Stomach (tissue), 9 donors: Measurements from ENCODE around the gene THSD4. TPM values are rescaled to one million over a fixed set of nuclear protein-coding genes. Genes with fewer than 3 reads are reported as not detected.

Experiments used
- DNase-seq, 2 donors: peaks; one replicate each; pipeline versions ENCODE4 v3.0.0 to v3.0.0-alpha.2; 2013 to 2019
- H3K27ac ChIP-seq, 5 donors: fragments of 200-600 bp in 4 of 5; sonication (generic) in 4 of 5; one replicate each; pipeline ENCODE4 v1.5.1; 2013 to 2019; ENCODE audit warnings: mild to moderate bottlenecking in 1 of 5, moderate library complexity in 1 of 5
- H3K27me3 ChIP-seq, 3 donors: fragments of 200-600 bp; sonication (generic); one replicate each; pipeline ENCODE4 v1.5.1; 2017 to 2019; ENCODE audit warnings: mixed run types in 1 of 3
- H3K36me3 ChIP-seq, 4 donors: fragments of 200-600 bp; sonication (generic); 1 replicate in 3 of 4; 2 replicates in 1 of 4; pipeline ENCODE4 v1.5.1; 2016 to 2019
- H3K4me1 ChIP-seq, 4 donors: fragments of 200-600 bp; sonication (generic); one replicate each; pipeline ENCODE4 v1.5.1; 2016 to 2019
- H3K4me3 ChIP-seq, 4 donors: fragments of 200-600 bp; sonication (generic) in 3 of 4; one replicate each; pipeline ENCODE4 v1.5.1; 2016 to 2019; ENCODE audit warnings: mild to moderate bottlenecking in 1 of 4
- H3K9me3 ChIP-seq, 4 donors: fragments of 200-600 bp; sonication (generic); one replicate each; pipeline ENCODE4 v1.5.1; 2016 to 2019
- CTCF ChIP-seq, 7 experiments: fragments of 450-650 bp in 4 of 7; fragments of 200-600 bp in 3 of 7; sonication (generic) in 3 of 7; IDR thresholded peaks; one replicate each; pipeline ENCODE4 v1.5.1; 2016 to 2019; ENCODE audit warnings: antibody characterized with exemption in 7 of 7, control low read depth in 2 of 7, mild to moderate bottlenecking in 1 of 7
- EP300 ChIP-seq: sonication (generic); formaldehyde crosslinking; IDR thresholded peaks from one replicate; pipeline ENCODE4 v1.6.1; 2017; ENCODE audit warnings: antibody characterized with exemption
- POLR2A ChIP-seq, 4 donors: fragments of 450-650 bp; IDR thresholded peaks; one replicate each; pipeline ENCODE4 v1.6.1; 2016; ENCODE audit warnings: antibody characterized with exemption in 4 of 4, control low read depth in 2 of 4, mild to moderate bottlenecking in 1 of 4, moderate library complexity in 1 of 4
- POLR2AphosphoS5 ChIP-seq, 3 donors: sonication (generic); formaldehyde crosslinking; IDR thresholded peaks; one replicate each; pipeline ENCODE4 v1.6.1; 2016; ENCODE audit warnings: antibody characterized with exemption in 3 of 3
- WGBS, 5 donors: extraction: QIAGEN DNeasy Blood & Tissue Kit in 3 of 5; methylation state at CpG; one replicate each; pipeline versions ENCODE4 v1.1.5 to v1.1.7; 2013 to 2018; 5-methylcytosine and 5-hydroxymethylcytosine counted together
- intact Hi-C: fragments of 100-400 bp; cut with DNase I; formaldehyde crosslinking; loops from one replicate; pipeline ENCODE4 v1.15.1; 2023; ENCODE audit warnings: low total_unique reads
- polyA plus RNA-seq, 3 donors: library from polyadenylated mRNA; stranded (reverse); fragments of 200-250 nt; gene quantifications; one replicate each; pipeline ENCODE4 v1.2.3, GENCODE V29; 2013
- total RNA-seq, 5 donors: library from RNA; depleted of rRNA; stranded (reverse); fragments of >200 nt; gene quantifications; one replicate each; pipeline versions ENCODE4 v1.1.0 to v1.2.3, GENCODE V29; 2014 to 2016
- donor health status: healthy with polysubstance abuse.
- donor health status: Bipolar disorder and iron deficiency.
- donor health status: healthy.

The THSD4 gene
- total and polyA plus RNA-seq, 8 donors: 1.8 to 79.4 (median 22.0) TPM

GRCh38 chr15:71564217-71564616 lies 448.9 kb downstream of the THSD4 start:
- Histone ChIP-seq H3K27me3 (no peaks in the 10 kb centered on the region), H3K4me3 (no peak overlapping the region), H3K4me1 (peaks cover 0 to 11% (median 2%) of the 10 kb centered on the region in 4 donors), H3K9me3 (no peaks in the 10 kb centered on the region), H3K36me3 (no peaks in the 10 kb centered on the region), H3K27ac (no peak overlapping the region)
- intact Hi-C loops: no loop called here
- TF ChIP-seq POLR2AphosphoS5 (IDR thresholded peaks at IDR 0.05) (no peak), CTCF (IDR thresholded peaks at IDR 0.05) (no peak), EP300 (no peak), POLR2A (IDR thresholded peaks at IDR 0.05) (no peak)
- DNase-seq: no peak
- WGBS, 5 donors: 0 to 45% (median 0%) methylated on average over 1 of the region's 1 CpG

GRCh38 chr15:71565006-71565405 lies 449.7 kb downstream of the THSD4 start:
- 79 to 100% (median 94%) methylated on average over 1 of the region's 1 CpG for WGBS, 5 donors
- TF ChIP-seq CTCF (IDR thresholded peaks at IDR 0.05) (no peak), POLR2A (IDR thresholded peaks at IDR 0.05) (no peak), POLR2AphosphoS5 (IDR thresholded peaks at IDR 0.05) (no peak), EP300 (no peak)
- no peaks in the 10 kb centered on the region for H3K27me3 ChIP-seq
- no peak overlapping the region for H3K27ac ChIP-seq
- H3K36me3 ChIP-seq: no peaks in the 10 kb centered on the region
- H3K4me3 ChIP-seq: no peak overlapping the region
- DNase-seq: no peak
- no peaks in the 10 kb centered on the region for H3K9me3 ChIP-seq
- peaks cover 0 to 11% (median 2%) of the 10 kb centered on the region in 4 donors for H3K4me1 ChIP-seq
- intact Hi-C loops: no loop called here

- peak in 1 of 2 donors; percentile 47 for DNase-seq
- no peaks in the 10 kb centered on the region for H3K9me3 ChIP-seq
- intact Hi-C loops: no loop called here
- no peak overlapping the region for H3K4me3 ChIP-seq
- H3K36me3 ChIP-seq: no peaks in the 10 kb centered on the region
- no peak for TF ChIP-seq POLR2AphosphoS5 (IDR thresholded peaks at IDR 0.05)
- no peak for TF ChIP-seq EP300
- TF ChIP-seq CTCF (IDR thresholded peaks at IDR 0.05): no peak
- no peak for TF ChIP-seq POLR2A (IDR thresholded peaks at IDR 0.05)
- H3K4me1 ChIP-seq: peaks cover 0 to 11% (median 2%) of the 10 kb centered on the region in 4 donors
- H3K27ac ChIP-seq: peak overlapping the region in 2 of 5 donors; percentile 7 to 29
- WGBS, 5 donors: 26 to 50% (median 36%) methylated on average over 3 of the region's 3 CpGs
- H3K27me3 ChIP-seq: no peaks in the 10 kb centered on the region
Observed at GRCh38 chr15:71565631-71566160, 450.4 kb downstream of the THSD4 start.

GRCh38 chr15:71566226-71566625 lies 451.0 kb downstream of the THSD4 start:
- WGBS, 5 donors: 88 to 100% (median 96%) methylated on average over 3 of the region's 3 CpGs
- TF ChIP-seq CTCF (IDR thresholded peaks at IDR 0.05): no peak
- no peak for TF ChIP-seq EP300
- no peak for TF ChIP-seq POLR2A (IDR thresholded peaks at IDR 0.05)
- no peak for TF ChIP-seq POLR2AphosphoS5 (IDR thresholded peaks at IDR 0.05)
- Histone ChIP-seq H3K27ac (peak overlapping the region in 1 of 5 donors; percentile 23), H3K9me3 (no peaks in the 10 kb centered on the region), H3K27me3 (no peaks in the 10 kb centered on the region), H3K36me3 (no peaks in the 10 kb centered on the region), H3K4me1 (peaks cover 0 to 11% (median 2%) of the 10 kb centered on the region in 4 donors), H3K4me3 (no peak overlapping the region)
- DNase-seq: no peak
- intact Hi-C loops: no loop called here
